Measurements from ENCODE around the gene SPDYA.

- TF ChIP-seq CTCF (IDR thresholded peaks at IDR 0.05) (no peak), EZH2 (IDR thresholded peaks at IDR 0.05) (no peak), EZH2phosphoT487 (IDR thresholded peaks at IDR 0.05) (no peak)
These were observed 44.6 kb upstream of the SPDYA start for GRCh38 chr2:28766070-28766469.
